ENCODE data around the gene NUDT3.

DNA sequence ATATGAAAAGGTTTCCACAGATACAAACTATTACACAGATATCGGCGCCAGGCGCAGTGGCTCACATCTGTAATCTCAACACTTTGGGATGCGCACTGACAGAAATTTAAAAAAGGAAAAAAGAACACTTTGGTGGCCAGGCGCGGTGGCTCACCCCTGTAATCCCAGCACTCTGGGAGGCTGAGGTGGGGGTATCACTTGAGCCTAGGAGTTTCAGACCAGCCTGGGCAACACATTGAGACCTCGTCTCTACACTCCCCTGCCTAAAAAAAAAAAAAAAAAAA is 41.6 kb downstream of the NUDT3 start:
- TF ChIP-seq SP1 (IDR thresholded peaks at IDR 0.05) (no peak), SUZ12 (IDR thresholded peaks at IDR 0.05) (no peak), FOXK2 (IDR thresholded peaks at IDR 0.05) (no peak), FOXA1 (IDR thresholded peaks at IDR 0.05) (no peak), ELF4 (IDR thresholded peaks at IDR 0.05) (no peak), ARNT (IDR thresholded peaks at IDR 0.05) (no peak), NFRKB (IDR thresholded peaks at IDR 0.05) (no peak), BHLHE40 (IDR thresholded peaks at IDR 0.05; ENCODE audit: borderline replicate concordance) (no peak), TARDBP (IDR thresholded peaks at IDR 0.05) (no peak), ZNF384 (IDR thresholded peaks at IDR 0.05) (no peak)

Data from HEK293T (cell line).